22Rv1 (cell line): ENCODE data around the gene EPHB1.

ENCODE experiments used
- CTCF ChIP-seq: fragments of 450-650 bp; IDR thresholded peaks from 2 replicates; pipeline ENCODE4 v1.5.1; 2017; ENCODE audit warnings: mild to moderate bottlenecking
- ZFX ChIP-seq: fragments of 450-650 bp; IDR thresholded peaks from 2 replicates; pipeline ENCODE4 v1.6.1; 2017; ENCODE audit warnings: antibody characterized with exemption, borderline replicate concordance

- TF ChIP-seq CTCF (no peak), ZFX (no peak)
Observed at GRCh38 chr3:135051409-135051973, 256.4 kb downstream of the EPHB1 start.
